HepG2 (cell line): ENCODE measurements around the gene ARFGAP3.

Experiments
- EEA1 ChIP-seq: sonication (generic); formaldehyde crosslinking; IDR thresholded peaks from 2 replicates; pipeline ENCODE4 v1.5.1; 2020; ENCODE audit warnings: mild to moderate bottlenecking, missing genetic modification reagents, borderline replicate concordance
- FOXK2 ChIP-seq: fragments of 450-650 bp; IDR thresholded peaks from 2 replicates; pipeline ENCODE4 v1.6.1; 2016
- FOXM1 ChIP-seq: sonication (generic); formaldehyde crosslinking; IDR thresholded peaks from 2 replicates; pipeline ENCODE4 v1.5.0; 2020; ENCODE audit warnings: missing genetic modification reagents
- TCF12 ChIP-seq, 2 experiments: fragments of 450-650 bp in 1 of 2; sonication (generic) in 1 of 2; formaldehyde crosslinking in 1 of 2; IDR thresholded peaks; 2 replicates each; pipeline versions ENCODE4 v1.6.1 to v1.8.0; 2017 to 2022; ENCODE audit warnings: antibody characterized with exemption in 1 of 2, mild to moderate bottlenecking in 1 of 2, missing genetic modification reagents in 1 of 2, moderate library complexity in 1 of 2
- ZNF747 ChIP-seq: sonication (generic); formaldehyde crosslinking; IDR thresholded peaks from 2 replicates; pipeline ENCODE4 v1.8.1; 2023; ENCODE audit warnings: missing genetic modification reagents, mild to moderate bottlenecking, borderline replicate concordance
- TF ChIP-seq, protein P1 (sequence below): sonication (generic); formaldehyde crosslinking; IDR thresholded peaks from 2 replicates; pipeline ENCODE4 v1.5.0; 2020; ENCODE audit warnings: mild to moderate bottlenecking, missing genetic modification reagents, moderate library complexity
- TF ChIP-seq, protein P2 (sequence below): fragments of 450-650 bp; IDR thresholded peaks from 2 replicates; pipeline ENCODE4 v1.6.1; 2016

DNA sequence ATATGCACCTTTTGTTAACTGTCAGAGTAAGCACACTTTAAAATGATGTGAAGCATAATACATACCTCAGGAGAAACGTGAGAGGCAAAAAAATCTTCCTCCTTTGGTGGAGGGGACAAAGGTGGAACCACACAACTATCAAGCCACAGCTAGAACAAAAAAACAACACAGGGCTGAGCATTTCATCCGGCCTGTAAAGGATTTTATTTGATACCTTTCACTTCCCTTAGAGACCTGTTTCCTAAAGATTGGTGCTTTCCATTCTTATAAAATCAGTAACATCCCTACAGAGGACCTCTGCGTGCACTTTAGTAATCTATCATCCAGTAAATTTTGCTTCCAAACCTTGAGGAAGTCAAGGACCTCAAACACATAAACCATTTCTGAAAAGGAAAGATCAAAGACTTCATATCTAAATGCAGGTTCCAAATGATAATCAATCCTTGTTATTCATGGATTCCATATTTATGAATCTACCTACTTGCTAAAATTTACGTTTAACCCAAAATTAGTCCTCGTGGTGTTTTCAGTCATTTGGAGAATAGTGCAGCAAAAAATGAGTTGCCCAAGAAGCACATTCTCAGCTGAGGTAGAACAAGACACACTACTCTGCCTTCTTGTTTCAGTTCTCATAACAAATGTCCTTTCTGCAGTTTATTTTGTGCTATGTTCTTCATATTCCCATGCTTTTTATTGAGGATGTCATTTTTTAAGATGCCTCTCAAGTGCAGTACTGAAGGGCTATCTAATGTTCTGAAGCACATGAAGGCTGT lies 22.7 kb downstream of the ARFGAP3 start:
- TF ChIP-seq, protein P1, sequence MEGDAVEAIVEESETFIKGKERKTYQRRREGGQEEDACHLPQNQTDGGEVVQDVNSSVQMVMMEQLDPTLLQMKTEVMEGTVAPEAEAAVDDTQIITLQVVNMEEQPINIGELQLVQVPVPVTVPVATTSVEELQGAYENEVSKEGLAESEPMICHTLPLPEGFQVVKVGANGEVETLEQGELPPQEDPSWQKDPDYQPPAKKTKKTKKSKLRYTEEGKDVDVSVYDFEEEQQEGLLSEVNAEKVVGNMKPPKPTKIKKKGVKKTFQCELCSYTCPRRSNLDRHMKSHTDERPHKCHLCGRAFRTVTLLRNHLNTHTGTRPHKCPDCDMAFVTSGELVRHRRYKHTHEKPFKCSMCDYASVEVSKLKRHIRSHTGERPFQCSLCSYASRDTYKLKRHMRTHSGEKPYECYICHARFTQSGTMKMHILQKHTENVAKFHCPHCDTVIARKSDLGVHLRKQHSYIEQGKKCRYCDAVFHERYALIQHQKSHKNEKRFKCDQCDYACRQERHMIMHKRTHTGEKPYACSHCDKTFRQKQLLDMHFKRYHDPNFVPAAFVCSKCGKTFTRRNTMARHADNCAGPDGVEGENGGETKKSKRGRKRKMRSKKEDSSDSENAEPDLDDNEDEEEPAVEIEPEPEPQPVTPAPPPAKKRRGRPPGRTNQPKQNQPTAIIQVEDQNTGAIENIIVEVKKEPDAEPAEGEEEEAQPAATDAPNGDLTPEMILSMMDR (CRISPR knock-in tag), result no peak
- TF ChIP-seq ZNF747 (CRISPR knock-in tag) (no peak), FOXK2 (no peak), TCF12 (IDR thresholded peaks at IDR 0.05) (no peak), TCF12 (CRISPR knock-in tag; IDR thresholded peaks at IDR 0.05) (no peak), EEA1 (CRISPR knock-in tag) (no peak), FOXM1 (CRISPR knock-in tag) (no peak)
- TF ChIP-seq, protein P2, sequence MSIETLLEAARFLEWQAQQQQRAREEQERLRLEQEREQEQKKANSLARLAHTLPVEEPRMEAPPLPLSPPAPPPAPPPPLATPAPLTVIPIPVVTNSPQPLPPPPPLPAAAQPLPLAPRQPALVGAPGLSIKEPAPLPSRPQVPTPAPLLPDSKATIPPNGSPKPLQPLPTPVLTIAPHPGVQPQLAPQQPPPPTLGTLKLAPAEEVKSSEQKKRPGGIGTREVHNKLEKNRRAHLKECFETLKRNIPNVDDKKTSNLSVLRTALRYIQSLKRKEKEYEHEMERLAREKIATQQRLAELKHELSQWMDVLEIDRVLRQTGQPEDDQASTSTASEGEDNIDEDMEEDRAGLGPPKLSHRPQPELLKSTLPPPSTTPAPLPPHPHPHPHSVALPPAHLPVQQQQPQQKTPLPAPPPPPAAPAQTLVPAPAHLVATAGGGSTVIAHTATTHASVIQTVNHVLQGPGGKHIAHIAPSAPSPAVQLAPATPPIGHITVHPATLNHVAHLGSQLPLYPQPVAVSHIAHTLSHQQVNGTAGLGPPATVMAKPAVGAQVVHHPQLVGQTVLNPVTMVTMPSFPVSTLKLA, result no peak
